Measurements from ENCODE around the gene ITPRID1.

The ITPRID1 gene

DNA sequence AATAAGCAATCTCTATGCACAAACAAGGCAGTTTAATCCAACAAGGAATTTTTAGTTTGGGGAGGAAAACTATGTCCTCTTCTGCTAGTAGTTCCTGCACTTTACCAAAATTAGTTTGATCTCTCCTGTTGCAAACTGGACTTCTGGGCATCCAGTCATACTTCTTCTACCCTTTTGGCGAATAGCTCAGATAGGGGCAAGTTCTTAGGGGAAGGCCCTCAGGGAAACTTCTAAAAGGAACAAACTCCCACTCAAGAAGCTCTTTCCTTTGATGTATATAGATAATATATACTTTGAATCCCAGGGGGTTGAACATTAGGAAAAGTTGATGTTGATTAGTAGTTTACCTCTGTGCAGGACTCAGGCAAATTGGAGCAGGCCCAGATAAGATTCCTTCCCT, 151.7 kb downstream of the ITPRID1 start:
- Histone ChIP-seq H3K27me3 (ENCODE audit: control insufficient read depth, insufficient read depth, low read length) (no peaks in the 10 kb centered on the region), H3K4me1 (ENCODE audit: control insufficient read depth, insufficient read depth, low read length) (peaks cover 8% of the 10 kb centered on the region; the same call in 1 of the 2 replicates), H3K36me3 (ENCODE audit: control insufficient read depth, insufficient read depth, low read length) (no peaks in the 10 kb centered on the region), H3K27ac (ENCODE audit: low read depth, low read length) (no peak overlapping the region), H3K4me3 (ENCODE audit: low read depth, low read length) (no peak overlapping the region), H3K9me3 (ENCODE audit: control insufficient read depth, insufficient read depth, low read depth, low read length) (no peaks in the 10 kb centered on the region), H3K9ac (ENCODE audit: low read length) (no peak overlapping the region)

DNA sequence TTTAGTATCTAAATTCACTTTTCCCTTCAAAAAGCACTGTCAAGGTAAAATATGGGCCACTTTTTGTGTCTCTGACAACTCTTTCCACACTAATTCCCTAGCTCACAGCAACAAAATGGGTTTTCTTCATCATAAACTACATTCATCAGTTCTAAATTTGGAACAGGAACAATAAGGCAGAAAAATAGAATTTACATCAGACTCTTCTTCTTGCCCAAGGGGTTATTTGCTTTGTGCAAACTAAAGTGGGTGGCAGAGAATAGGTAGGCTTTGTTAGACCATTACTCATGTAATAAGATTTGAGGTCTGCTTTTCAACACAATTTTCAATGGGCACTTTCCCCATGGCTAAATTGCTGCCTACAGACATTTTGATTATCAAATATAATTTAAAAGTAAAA, 155.6 kb downstream of the ITPRID1 start:
- Histone ChIP-seq H3K27me3 (ENCODE audit: control insufficient read depth, insufficient read depth, low read length) (no peaks in the 10 kb centered on the region), H3K4me1 (ENCODE audit: control insufficient read depth, insufficient read depth, low read length) (peaks cover 8% of the 10 kb centered on the region; the same call in 1 of the 2 replicates), H3K9ac (ENCODE audit: low read length) (no peak overlapping the region), H3K4me3 (ENCODE audit: low read depth, low read length) (no peak overlapping the region), H3K27ac (ENCODE audit: low read depth, low read length) (no peak overlapping the region), H3K9me3 (ENCODE audit: control insufficient read depth, insufficient read depth, low read depth, low read length) (peaks cover 9% of the 10 kb centered on the region), H3K36me3 (ENCODE audit: control insufficient read depth, insufficient read depth, low read length) (no peaks in the 10 kb centered on the region)

DNA sequence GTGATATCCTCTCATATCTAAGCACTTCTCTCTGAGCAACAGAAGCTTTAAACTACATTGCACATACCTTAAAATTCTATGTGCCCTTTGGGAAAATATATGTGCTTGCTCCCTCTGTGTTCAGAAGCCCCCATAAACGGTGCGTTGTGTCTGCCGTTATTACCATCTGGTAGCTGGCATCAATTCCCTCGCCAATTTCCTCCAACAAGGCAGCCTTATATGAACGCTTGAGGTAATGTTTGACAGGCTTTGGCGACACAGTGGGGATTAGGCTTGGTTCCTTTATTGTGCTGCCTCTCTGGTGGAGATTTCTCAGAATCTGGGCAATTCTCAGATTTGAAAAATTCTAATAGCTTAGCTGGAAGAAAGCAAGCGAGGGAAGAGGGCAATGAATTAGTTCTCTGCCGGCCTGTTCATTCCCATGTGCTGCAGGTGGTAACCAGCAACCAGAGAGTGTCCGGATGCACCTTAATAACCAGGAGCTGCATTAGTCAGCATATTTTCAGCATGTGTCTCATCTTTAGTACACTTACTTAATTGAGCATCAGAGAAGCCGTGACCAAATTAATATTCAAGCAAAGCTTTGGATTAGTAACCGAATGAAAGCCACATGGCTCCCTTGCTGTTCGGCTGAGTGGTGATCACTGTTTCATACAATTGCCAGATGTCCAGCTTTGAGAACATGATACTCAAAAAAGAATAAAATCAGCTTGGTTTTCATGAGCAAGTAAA, 165.8 kb downstream of the ITPRID1 start:
- H3K27ac ChIP-seq (ENCODE audit: low read depth, low read length) = no peak overlapping the region
- no peak overlapping the region for H3K4me3 ChIP-seq (ENCODE audit: low read depth, low read length)
- H3K9me3 ChIP-seq (ENCODE audit: control insufficient read depth, insufficient read depth, low read depth, low read length) = no peaks in the 10 kb centered on the region
- no peaks in the 10 kb centered on the region; the same call in 1 of the 2 replicates for H3K4me1 ChIP-seq (ENCODE audit: control insufficient read depth, insufficient read depth, low read length)
- H3K27me3 ChIP-seq (ENCODE audit: control insufficient read depth, insufficient read depth, low read length) = no peaks in the 10 kb centered on the region
- H3K36me3 ChIP-seq (ENCODE audit: control insufficient read depth, insufficient read depth, low read length) = no peaks in the 10 kb centered on the region
- no peak overlapping the region for H3K9ac ChIP-seq (ENCODE audit: low read length)

- H3K9ac ChIP-seq (ENCODE audit: low read length) = no peak overlapping the region
- no peak overlapping the region for H3K4me3 ChIP-seq (ENCODE audit: low read depth, low read length)
- H3K27me3 ChIP-seq (ENCODE audit: control insufficient read depth, insufficient read depth, low read length) = no peaks in the 10 kb centered on the region
- H3K27ac ChIP-seq (ENCODE audit: low read depth, low read length) = no peak overlapping the region
- H3K9me3 ChIP-seq (ENCODE audit: control insufficient read depth, insufficient read depth, low read depth, low read length) = no peaks in the 10 kb centered on the region
- no peaks in the 10 kb centered on the region for H3K36me3 ChIP-seq (ENCODE audit: control insufficient read depth, insufficient read depth, low read length)
- H3K4me1 ChIP-seq (ENCODE audit: control insufficient read depth, insufficient read depth, low read length) = peaks cover 18% of the 10 kb centered on the region
Observed at GRCh38 chr7:31683445-31684225, 169.7 kb downstream of the ITPRID1 start.

GRCh38 chr7:31687024-31687748, 173.3 kb downstream of the ITPRID1 start, which contains the start of gene PPP1R17:
TSS of gene PPP1R17 (plus strand) at chr7:31687215. CDS start at chr7:31692442, 5,227 bp downstream.
- Histone ChIP-seq H3K4me1 (ENCODE audit: control insufficient read depth, insufficient read depth, low read length) (peaks cover 34% of the 10 kb centered on the region), H3K9ac (ENCODE audit: low read length) (no peak within 1 kb of the TSS), H3K27me3 (ENCODE audit: control insufficient read depth, insufficient read depth, low read length) (no peaks in the 10 kb centered on the region), H3K27ac (ENCODE audit: low read depth, low read length) (no peak within 1 kb of the TSS; the same call in 1 of the 2 replicates), H3K36me3 (ENCODE audit: control insufficient read depth, insufficient read depth, low read length) (no peaks in the 10 kb centered on the region), H3K9me3 (ENCODE audit: control insufficient read depth, insufficient read depth, low read depth, low read length) (no peaks in the 10 kb centered on the region), H3K4me3 (ENCODE audit: low read depth, low read length) (peak within 1 kb of the TSS; percentile 22; the same call in 1 of the 2 replicates)

- Histone ChIP-seq H3K4me1 (ENCODE audit: control insufficient read depth, insufficient read depth, low read length) (peaks cover 34% of the 10 kb centered on the region), H3K4me3 (ENCODE audit: low read depth, low read length) (peak overlapping the region; percentile 4; the same call in 1 of the 2 replicates), H3K9ac (ENCODE audit: low read length) (peak overlapping the region; percentile 30), H3K9me3 (ENCODE audit: control insufficient read depth, insufficient read depth, low read depth, low read length) (no peaks in the 10 kb centered on the region), H3K27me3 (ENCODE audit: control insufficient read depth, insufficient read depth, low read length) (no peaks in the 10 kb centered on the region), H3K27ac (ENCODE audit: low read depth, low read length) (peak overlapping the region; percentile 56; the same call in 1 of the 2 replicates), H3K36me3 (ENCODE audit: control insufficient read depth, insufficient read depth, low read length) (no peaks in the 10 kb centered on the region)
Observed at GRCh38 chr7:31688372-31688771, 174.5 kb downstream of the ITPRID1 start.

- Histone ChIP-seq H3K4me3 (ENCODE audit: low read depth, low read length) (peak overlapping the region; percentile 4; the same call in 1 of the 2 replicates), H3K36me3 (ENCODE audit: control insufficient read depth, insufficient read depth, low read length) (no peaks in the 10 kb centered on the region), H3K27ac (ENCODE audit: low read depth, low read length) (peak overlapping the region; percentile 56; the same call in 1 of the 2 replicates), H3K27me3 (ENCODE audit: control insufficient read depth, insufficient read depth, low read length) (no peaks in the 10 kb centered on the region), H3K9me3 (ENCODE audit: control insufficient read depth, insufficient read depth, low read depth, low read length) (no peaks in the 10 kb centered on the region), H3K4me1 (ENCODE audit: control insufficient read depth, insufficient read depth, low read length) (peaks cover 34% of the 10 kb centered on the region), H3K9ac (ENCODE audit: low read length) (peak overlapping the region; percentile 30)
Observed at GRCh38 chr7:31688996-31689395, 175.1 kb downstream of the ITPRID1 start.

DNA sequence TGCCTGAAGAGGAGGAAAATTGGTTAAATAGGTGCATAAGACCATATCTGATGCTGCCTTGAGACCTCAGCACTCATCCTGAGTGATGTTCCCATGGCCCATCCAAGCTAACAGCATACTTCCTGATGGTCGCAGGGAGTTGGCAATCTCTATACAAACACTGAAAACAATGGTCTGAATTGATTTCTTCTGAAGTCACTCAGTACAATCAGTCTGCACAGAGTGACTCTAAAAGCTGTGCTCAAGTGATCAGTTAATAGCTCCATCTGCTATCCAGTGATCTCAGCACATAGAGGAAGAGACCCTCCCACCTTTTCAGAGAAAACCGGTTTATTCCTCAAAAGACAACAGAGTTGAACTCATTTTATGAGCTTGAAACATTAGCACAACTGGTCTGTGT, 177.0 kb downstream of the ITPRID1 start:
- Histone ChIP-seq H3K36me3 (ENCODE audit: control insufficient read depth, insufficient read depth, low read length) (no peaks in the 10 kb centered on the region), H3K9me3 (ENCODE audit: control insufficient read depth, insufficient read depth, low read depth, low read length) (no peaks in the 10 kb centered on the region), H3K4me3 (ENCODE audit: low read depth, low read length) (no peak overlapping the region), H3K27ac (ENCODE audit: low read depth, low read length) (no peak overlapping the region), H3K27me3 (ENCODE audit: control insufficient read depth, insufficient read depth, low read length) (no peaks in the 10 kb centered on the region), H3K4me1 (ENCODE audit: control insufficient read depth, insufficient read depth, low read length) (peaks cover 34% of the 10 kb centered on the region), H3K9ac (ENCODE audit: low read length) (no peak overlapping the region)

DNA sequence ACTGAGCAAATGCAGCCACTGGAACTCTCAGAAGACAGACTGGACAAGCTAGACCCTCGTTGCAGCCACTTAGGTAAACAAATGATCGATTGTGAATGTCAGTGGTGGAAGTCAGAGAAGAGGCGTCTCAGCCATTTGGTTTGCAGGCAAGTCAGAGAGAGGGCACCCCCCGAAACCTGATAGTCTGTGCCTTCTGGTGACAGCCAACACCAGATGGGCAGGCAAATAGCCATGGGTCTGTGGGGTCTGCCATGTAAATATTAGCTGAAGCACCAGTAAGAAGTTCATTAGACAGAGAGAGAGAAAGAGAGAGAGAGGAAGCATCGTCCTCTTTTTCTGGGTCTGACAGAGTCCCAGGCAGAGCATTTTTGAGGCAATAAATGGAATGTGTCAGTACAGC, 178.6 kb downstream of the ITPRID1 start:
- Histone ChIP-seq H3K9ac (ENCODE audit: low read length) (no peak overlapping the region), H3K9me3 (ENCODE audit: control insufficient read depth, insufficient read depth, low read depth, low read length) (no peaks in the 10 kb centered on the region), H3K4me3 (ENCODE audit: low read depth, low read length) (no peak overlapping the region), H3K27me3 (ENCODE audit: control insufficient read depth, insufficient read depth, low read length) (no peaks in the 10 kb centered on the region), H3K27ac (ENCODE audit: low read depth, low read length) (no peak overlapping the region), H3K36me3 (ENCODE audit: control insufficient read depth, insufficient read depth, low read length) (no peaks in the 10 kb centered on the region), H3K4me1 (ENCODE audit: control insufficient read depth, insufficient read depth, low read length) (peaks cover 27% of the 10 kb centered on the region)

DNA sequence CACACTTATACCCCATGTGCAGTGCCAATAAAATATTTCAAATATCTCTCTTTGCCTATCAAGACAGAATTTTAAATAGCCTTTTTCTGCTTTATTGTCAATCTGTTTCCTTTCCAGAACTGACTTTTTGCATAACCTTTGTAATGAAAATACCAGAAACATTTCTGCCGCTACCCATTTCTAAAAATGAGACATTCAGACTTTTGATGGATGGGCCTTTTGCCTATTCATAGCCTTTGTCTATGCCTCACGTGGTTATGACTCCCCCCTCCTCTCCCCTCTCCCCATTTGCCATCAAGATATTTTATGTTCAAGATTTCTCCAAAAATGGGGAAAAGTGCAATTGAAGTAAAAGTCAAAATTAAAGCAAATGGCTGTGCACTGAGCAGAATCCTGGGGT, 179.0 kb downstream of the ITPRID1 start:
- no peak overlapping the region for H3K27ac ChIP-seq (ENCODE audit: low read depth, low read length)
- H3K9me3 ChIP-seq (ENCODE audit: control insufficient read depth, insufficient read depth, low read depth, low read length) = no peaks in the 10 kb centered on the region
- H3K4me3 ChIP-seq (ENCODE audit: low read depth, low read length) = no peak overlapping the region
- H3K36me3 ChIP-seq (ENCODE audit: control insufficient read depth, insufficient read depth, low read length) = no peaks in the 10 kb centered on the region
- H3K9ac ChIP-seq (ENCODE audit: low read length) = no peak overlapping the region
- H3K4me1 ChIP-seq (ENCODE audit: control insufficient read depth, insufficient read depth, low read length) = peaks cover 23% of the 10 kb centered on the region
- H3K27me3 ChIP-seq (ENCODE audit: control insufficient read depth, insufficient read depth, low read length) = no peaks in the 10 kb centered on the region

Data from HUES6 (cell line).